Activated CD4-positive, CD25-positive, alpha-beta regulatory T cell (primary cell): ENCODE measurements around the gene PLA2G4D.

Experiments
- DNase-seq, 4 experiments: peaks; one replicate each; lab custom pipeline; 2025; lab: John Stamatoyannopoulos, UW

Gene PLA2G4D

GRCh38 chr15:42090370-42090769, 4.0 kb downstream of the PLA2G4D start:
- no peak for DNase-seq

GRCh38 chr15:42089942-42090341, 4.4 kb downstream of the PLA2G4D start:
- no peak for DNase-seq

GRCh38 chr15:42088801-42089640, 5.3 kb downstream of the PLA2G4D start:
- no peak for DNase-seq

- no peak for DNase-seq
Observed at GRCh38 chr15:42087926-42088800, 6.2 kb downstream of the PLA2G4D start.

- no peak for DNase-seq
Observed at GRCh38 chr15:42087460-42087859, 6.9 kb downstream of the PLA2G4D start.

GRCh38 chr15:42085721-42086120, 8.6 kb downstream of the PLA2G4D start:
- no peak for DNase-seq

- DNase-seq, result no peak
Observed at GRCh38 chr15:42085236-42085605, 9.1 kb downstream of the PLA2G4D start.

- peak in 1 of 4 experiments; percentile 35 for DNase-seq
Observed at GRCh38 chr15:42084465-42085235, 9.7 kb downstream of the PLA2G4D start.

- no peak for DNase-seq
Observed at GRCh38 chr15:42083916-42084315, 10.4 kb downstream of the PLA2G4D start.

- no peak for DNase-seq
Observed at GRCh38 chr15:42083605-42083908, 10.8 kb downstream of the PLA2G4D start.

- DNase-seq, result no peak
Observed at GRCh38 chr15:42082823-42083604, 11.3 kb downstream of the PLA2G4D start.

- DNase-seq, result no peak
Observed at GRCh38 chr15:42082141-42082540, 12.2 kb downstream of the PLA2G4D start.

GRCh38 chr15:42080919-42081830, 13.2 kb downstream of the PLA2G4D start:
- no peak for DNase-seq

- no peak for DNase-seq
Observed at GRCh38 chr15:42080186-42080918, 14.0 kb downstream of the PLA2G4D start.

- DNase-seq, result no peak
Observed at GRCh38 chr15:42079401-42079908, 14.9 kb downstream of the PLA2G4D start.

GRCh38 chr15:42078903-42079302, 15.5 kb downstream of the PLA2G4D start:
- DNase-seq, result no peak

- DNase-seq, result no peak
Observed at GRCh38 chr15:42077689-42078088, 16.7 kb downstream of the PLA2G4D start.

- DNase-seq, result no peak
Observed at GRCh38 chr15:42073418-42073817, 20.9 kb downstream of the PLA2G4D start.

GRCh38 chr15:42072141-42072685, 22.1 kb downstream of the PLA2G4D start:
- no peak for DNase-seq
